ENCODE measurements around the gene FAP.
A peak's percentile ranks its signal among the peaks of the same experiment; 100 is the strongest.

FAP gene

GRCh38 chr2:162243294-162243693 lies at the start of gene FAP:
Gene FAP, minus strand, starts transcription at chr2:162243445. Its CDS starts 118 bp downstream, at chr2:162243327.
- no peak for DNase-seq

- no peak for DNase-seq
Observed at GRCh38 chr2:162291748-162292147, 48.5 kb upstream of the FAP start.

- DNase-seq: no peak
Observed at GRCh38 chr2:162282765-162283425, 39.6 kb upstream of the FAP start.

GRCh38 chr2:162280654-162281053 lies 37.4 kb upstream of the FAP start:
- no peak for DNase-seq

- no peak for DNase-seq
Observed at GRCh38 chr2:162277381-162277780, 34.1 kb upstream of the FAP start.

- no peak for DNase-seq
Observed at GRCh38 chr2:162267996-162268395, 24.8 kb upstream of the FAP start.

- no peak for DNase-seq
Observed at GRCh38 chr2:162267496-162267895, 24.3 kb upstream of the FAP start.

GRCh38 chr2:162266460-162266760 lies 23.2 kb upstream of the FAP start:
- no peak for DNase-seq

- no peak for DNase-seq
Observed at GRCh38 chr2:162265666-162266459, 22.6 kb upstream of the FAP start.

GRCh38 chr2:162261032-162261945 lies 18.0 kb upstream of the FAP start:
- peak in 4 of 56 donors; percentile 1 to 6 (median 4) for DNase-seq

GRCh38 chr2:162258686-162259085 lies 15.4 kb upstream of the FAP start:
- DNase-seq: no peak

GRCh38 chr2:162258169-162258568 lies 14.9 kb upstream of the FAP start:
- no peak for DNase-seq

- no peak for DNase-seq
Observed at GRCh38 chr2:162257425-162257824, 14.2 kb upstream of the FAP start.

GRCh38 chr2:162256591-162256991 lies 13.3 kb upstream of the FAP start:
- no peak for DNase-seq

- no peak for DNase-seq
Observed at GRCh38 chr2:162254236-162254871, 11.1 kb upstream of the FAP start.

- DNase-seq: no peak
Observed at GRCh38 chr2:162253435-162253834, 10.2 kb upstream of the FAP start.

GRCh38 chr2:162252153-162252552 lies 8.9 kb upstream of the FAP start:
- DNase-seq: no peak

GRCh38 chr2:162245781-162246180 lies 2.5 kb upstream of the FAP start:
- no peak for DNase-seq

GRCh38 chr2:162245061-162245460 lies 1.8 kb upstream of the FAP start:
- DNase-seq: no peak

- DNase-seq: no peak
Observed at GRCh38 chr2:162244541-162245031, 1.3 kb upstream of the FAP start.

- no peak for DNase-seq
Observed at GRCh38 chr2:162243715-162244114, 470 bp upstream of the FAP start.

Data from nucleus accumbens (tissue), 56 donors.